GM12878 (cell line): Measurements from ENCODE around the gene MARCHF4. TPM values are rescaled to one million over a fixed set of nuclear protein-coding genes. Genes with fewer than 3 reads are reported as not detected.
A peak's percentile ranks its signal among the peaks of the same experiment; 100 is the strongest.

Source experiments
- ATAC-seq: fragments of 200-7000 bp; cut with Tn5 transposase; 3 replicates; pipeline ENCODE4 v1.9.1; 2020; ENCODE audit warnings: mild to moderate bottlenecking, moderate library complexity
- BruUV-seq: library from RNA; stranded (reverse); fragments of 400-500 nt; replicated peaks from 2 replicates; lab custom pipeline; 2021; lab: Mats Ljungman, UMichigan
- CTCF ChIA-PET: fragments of 300-600 bp; sonication (Branson Sonifier 250); formaldehyde crosslinking; extraction: SDS; loops from one replicate; lab custom pipeline; 2021; ENCODE audit warnings: inconsistent platforms; lab: Yijun Ruan, JAX
- POLR2A ChIA-PET: fragments of 350-600 bp; formaldehyde crosslinking; extraction: SDS; loops from one replicate; lab custom pipeline; 2021; ENCODE audit warnings: inconsistent platforms; lab: Charles Lee
- RAD21 ChIA-PET: fragments of 300-600 bp; sonication (Branson Sonifier 250); formaldehyde crosslinking; loops from one replicate; lab custom pipeline; 2023; ENCODE audit warnings: antibody characterized with exemption; ENCODE audit not compliant: unreplicated experiment; lab: Charles Lee
- SMC1A ChIA-PET: fragments of 300-600 bp; sonication (Branson Sonifier 250); formaldehyde crosslinking; loops from one replicate; lab custom pipeline; 2023; ENCODE audit not compliant: unreplicated experiment, uncharacterized antibody; lab: Charles Lee
- DNase-seq: peaks from one replicate; pipeline ENCODE4 v3.0.0-alpha.2; 2011; ENCODE audit warnings: low read depth, low spot score
- FAIRE-seq: peaks from 3 replicates; lab custom pipeline; 2011; peaks lifted over from hg19 to GRCh38; lab: Jason Lieb, UNC
- H2AFZ ChIP-seq: 2 replicates; pipeline ENCODE4 v1.6.0; 2011; ENCODE audit warnings: low read depth, low read length, control low read depth; ENCODE audit not compliant: control insufficient read depth
- H3K27ac ChIP-seq: 2 replicates; pipeline ENCODE4 v1.5.1; 2011; ENCODE audit warnings: control low read depth; ENCODE audit not compliant: control insufficient read depth, insufficient read depth
- H3K27me3 ChIP-seq, 2 experiments: replicated peaks in 1 of 2; 2 replicates each; pipeline versions ENCODE4 v1.6.0 to v1.6.1; 2011; ENCODE audit warnings: low read length in 1 of 2; ENCODE audit not compliant: control insufficient read depth in 2 of 2, insufficient read depth in 2 of 2
- H3K36me3 ChIP-seq, 2 experiments: 2 replicates each; pipeline ENCODE4 v1.5.1; 2011; ENCODE audit warnings: low read length in 1 of 2; ENCODE audit not compliant: control insufficient read depth in 2 of 2, insufficient read depth in 2 of 2
- H3K4me1 ChIP-seq: 2 replicates; pipeline ENCODE4 v1.6.1; 2011; ENCODE audit warnings: mild to moderate bottlenecking, low read length, moderate library complexity, mixed read lengths; ENCODE audit not compliant: control insufficient read depth, insufficient read depth
- H3K4me2 ChIP-seq: 2 replicates; pipeline ENCODE4 v1.6.0; 2011; ENCODE audit warnings: control low read depth; ENCODE audit not compliant: control insufficient read depth, insufficient read depth
- H3K4me3 ChIP-seq: fragments of 200-600 bp; sonication (generic); 2 replicates; pipeline ENCODE4 v1.5.1; 2016
- H3K79me2 ChIP-seq: 2 replicates; pipeline ENCODE4 v1.6.0; 2011; ENCODE audit warnings: low read length; ENCODE audit not compliant: control insufficient read depth, insufficient read depth
- H3K9ac ChIP-seq: 2 replicates; pipeline ENCODE4 v1.8.0; 2011; ENCODE audit warnings: low read length, control low read depth, mixed read lengths; ENCODE audit not compliant: control insufficient read depth, insufficient read depth
- H3K9me3 ChIP-seq: replicated peaks from 3 replicates; pipeline ENCODE4 v1.5.1; 2011; ENCODE audit warnings: mild to moderate bottlenecking, low read length; ENCODE audit not compliant: control insufficient read depth, insufficient read depth
- H4K20me1 ChIP-seq: 2 replicates; pipeline ENCODE4 v1.6.0; 2011; ENCODE audit not compliant: control insufficient read depth, insufficient read depth
- CBX5 ChIP-seq: sonication (generic); IDR thresholded peaks from 2 replicates; pipeline ENCODE4 v1.6.1; 2016; ENCODE audit warnings: low read depth, moderate library complexity, mild to moderate bottlenecking, inconsistent platforms
- CTCF ChIP-seq, 3 experiments: IDR thresholded peaks in 2 of 3; conservative IDR thresholded peaks in 1 of 3; 2 replicates each; pipeline ENCODE4 v1.5.1; 2011; ENCODE audit warnings: low read depth in 3 of 3, low read length in 3 of 3, mild to moderate bottlenecking in 3 of 3, control low read depth in 2 of 3, moderate library complexity in 2 of 3, inconsistent platforms in 1 of 3, mixed read lengths in 1 of 3; ENCODE audit not compliant: control insufficient read depth in 2 of 3, insufficient read depth in 1 of 3; ENCODE audit errors: extremely low read depth in 1 of 3
- WGBS: methylation state at CpG from one replicate; pipeline ENCODE4 v1.1.6; 2016; ENCODE audit warnings: low lambda C conversion rate; ENCODE audit not compliant: insufficient replicate concordance, insufficient coverage; ENCODE audit errors: missing lambda C conversion rate; 5-methylcytosine and 5-hydroxymethylcytosine counted together
- in situ Hi-C: fragments of 300-500 bp; cut with MboI; formaldehyde crosslinking; loops from 9 replicates; pipeline ENCODE4 v1.14.3; 2018; ENCODE audit warnings: mixed read lengths
- intact Hi-C: fragments of 100-400 bp; cut with micrococcal nuclease; formaldehyde crosslinking; loops from one replicate; pipeline ENCODE4 v1.14.2; 2022; ENCODE audit not compliant: unreplicated experiment
- polyA plus RNA-seq, 11 experiments: library from polyadenylated mRNA; depleted of rRNA in 4 of 11; unstranded in 6 of 11; stranded (reverse) in 5 of 11; fragments of >200 nt; fragmentation: Nextera tagmentation in 4 of 11; fragmentation: Illumina TruSeq in 1 of 11; extraction: Ambion mirVana in 4 of 11; extraction: Trizol in 1 of 11; gene quantifications; 1 replicate in 1 of 11; 2 replicates in 10 of 11; pipeline versions ENCODE4 v1.2.1 to v1.2.3, GENCODE V29; 2011 to 2016; ENCODE audit warnings: inconsistent platforms in 2 of 11, missing spikeins in 2 of 11, low read depth in 1 of 11
- total RNA-seq, 4 experiments: library from RNA; depleted of rRNA in 3 of 4; stranded (reverse); fragments of >200 nt in 3 of 4; fragmentation: Illumina TruSeq in 1 of 4; extraction: Trizol in 1 of 4; gene quantifications; 2 replicates each; pipeline versions ENCODE4 v1.2.1 to v1.2.3, GENCODE V29; 2013 to 2021

MARCHF4 gene
- total and polyA plus RNA-seq, 10 of the 15 experiments (the other 5 are each of a cell fraction or from before 2014, with no cell fraction given) = not detected

- H3K27ac ChIP-seq = no peak overlapping the region
- WGBS = 59% methylated on average over 10 of the region's 11 CpGs
- peaks cover 8% of the 10 kb centered on the region for H3K79me2 ChIP-seq
- POLR2A ChIA-PET = no interaction called here
- intact Hi-C loops (no loop called here), in situ Hi-C loops (loop anchor here (10.0 kb wide), 1 partner anchor 194 kb away; no protein-coding TSS in a partner anchor)
- no peak overlapping the region for H3K4me3 ChIP-seq
- TF ChIP-seq CBX5 (no peak), CTCF (IDR thresholded peaks at IDR 0.05 in 2 of 3, conservative IDR thresholded peaks at IDR 0.05 in 1 of 3; ENCODE audit: control insufficient read depth in 2 of 3, extremely low read depth in 1 of 3, insufficient read depth in 1 of 3, low read depth in 3 of 3, low read length in 3 of 3) (peak in 1 of 3 experiments; percentile 14; a peak in 2 of 6 replicates)
- no peaks in the 10 kb centered on the region; a peak in 1 of 4 replicates for H3K27me3 ChIP-seq
- H2AFZ ChIP-seq = no peak overlapping the region
- SMC1A ChIA-PET = interaction anchor here (0.9 to 10.3 kb wide), 3 partner anchors 9 to 187 kb away, joined by 3 to 84 read pairs (median 4); no protein-coding TSS in a partner anchor
- H4K20me1 ChIP-seq = no peaks in the 10 kb centered on the region
- CTCF ChIA-PET = interaction anchor here (0.8 to 13.3 kb wide), 6 partner anchors 9 to 258 kb away, joined by 3 to 116 read pairs (median 4); partner anchors contain the start of gene RPL37A
- RAD21 ChIA-PET = interaction anchor here (1.1 kb wide), 1 partner anchor 185 kb away, joined by 3 read pairs; no protein-coding TSS in a partner anchor
- no peak overlapping the region for H3K4me2 ChIP-seq
- ATAC-seq (no peak), DNase-seq (no peak), FAIRE-seq (no peak)
- H3K4me1 ChIP-seq = no peaks in the 10 kb centered on the region
- H3K9ac ChIP-seq = no peak overlapping the region
- H3K36me3 ChIP-seq = no peaks in the 10 kb centered on the region
- H3K9me3 ChIP-seq = no peaks in the 10 kb centered on the region
- no TSS peak for BruUV-seq
Observed at GRCh38 chr2:216408426-216409290, 36.4 kb upstream of the MARCHF4 start.
